GM19240 (cell line): ENCODE data around the gene GTF2F2.

Source experiments
- DNase-seq: peaks from one replicate; pipeline ENCODE4 v3.0.0; 2011; ENCODE audit warnings: low spot score; ENCODE audit not compliant: insufficient read length

GTF2F2 gene

GRCh38 chr13:45209229-45209628 lies 88.9 kb downstream of the GTF2F2 start:
- no peak for DNase-seq

GRCh38 chr13:45215392-45216077 lies 95.2 kb downstream of the GTF2F2 start:
- no peak for DNase-seq

GRCh38 chr13:45216193-45216592 lies 95.9 kb downstream of the GTF2F2 start:
- no peak for DNase-seq

GRCh38 chr13:45218689-45219088 lies 98.4 kb downstream of the GTF2F2 start:
- DNase-seq = no peak

- no peak for DNase-seq
Observed at GRCh38 chr13:45219123-45219891, 99.0 kb downstream of the GTF2F2 start.

- no peak for DNase-seq
Observed at GRCh38 chr13:45219938-45220375, 99.6 kb downstream of the GTF2F2 start.

- DNase-seq = no peak
Observed at GRCh38 chr13:45220403-45220802, 100.1 kb downstream of the GTF2F2 start.

GRCh38 chr13:45222516-45222915 lies 102.2 kb downstream of the GTF2F2 start:
- DNase-seq = no peak

- no peak for DNase-seq
Observed at GRCh38 chr13:45222919-45223318, 102.6 kb downstream of the GTF2F2 start.

GRCh38 chr13:45224176-45224575 lies 103.9 kb downstream of the GTF2F2 start:
- DNase-seq = no peak

GRCh38 chr13:45225370-45225769 lies 105.1 kb downstream of the GTF2F2 start:
- no peak for DNase-seq

- DNase-seq = no peak
Observed at GRCh38 chr13:45226024-45226423, 105.7 kb downstream of the GTF2F2 start.

GRCh38 chr13:45228002-45228401 lies 107.7 kb downstream of the GTF2F2 start:
- DNase-seq = no peak

GRCh38 chr13:45229172-45229571 lies 108.9 kb downstream of the GTF2F2 start:
- DNase-seq = no peak

- DNase-seq = no peak
Observed at GRCh38 chr13:45231305-45231704, 111.0 kb downstream of the GTF2F2 start.

- DNase-seq = no peak
Observed at GRCh38 chr13:45231722-45232121, 111.4 kb downstream of the GTF2F2 start.

GRCh38 chr13:45232591-45232990 lies 112.3 kb downstream of the GTF2F2 start:
- no peak for DNase-seq

- DNase-seq = no peak
Observed at GRCh38 chr13:45238945-45239795, 118.9 kb downstream of the GTF2F2 start.

GRCh38 chr13:45240143-45240542 lies 119.8 kb downstream of the GTF2F2 start:
- no peak for DNase-seq

- DNase-seq = no peak
Observed at GRCh38 chr13:45242070-45242469, 121.8 kb downstream of the GTF2F2 start.

- no peak for DNase-seq
Observed at GRCh38 chr13:45242524-45242923, 122.2 kb downstream of the GTF2F2 start.

GRCh38 chr13:45243077-45243476 lies 122.8 kb downstream of the GTF2F2 start:
- no peak for DNase-seq
